ENCODE measurements around the gene GOLIM4.
A peak's percentile ranks its signal among the peaks of the same experiment; 100 is the strongest.
"Not testable (repeated sequence)": the region's sequence is repeated elsewhere in the genome, so short reads cannot be mapped to it uniquely, and the experiment has no call there.

The GOLIM4 gene, protein sequence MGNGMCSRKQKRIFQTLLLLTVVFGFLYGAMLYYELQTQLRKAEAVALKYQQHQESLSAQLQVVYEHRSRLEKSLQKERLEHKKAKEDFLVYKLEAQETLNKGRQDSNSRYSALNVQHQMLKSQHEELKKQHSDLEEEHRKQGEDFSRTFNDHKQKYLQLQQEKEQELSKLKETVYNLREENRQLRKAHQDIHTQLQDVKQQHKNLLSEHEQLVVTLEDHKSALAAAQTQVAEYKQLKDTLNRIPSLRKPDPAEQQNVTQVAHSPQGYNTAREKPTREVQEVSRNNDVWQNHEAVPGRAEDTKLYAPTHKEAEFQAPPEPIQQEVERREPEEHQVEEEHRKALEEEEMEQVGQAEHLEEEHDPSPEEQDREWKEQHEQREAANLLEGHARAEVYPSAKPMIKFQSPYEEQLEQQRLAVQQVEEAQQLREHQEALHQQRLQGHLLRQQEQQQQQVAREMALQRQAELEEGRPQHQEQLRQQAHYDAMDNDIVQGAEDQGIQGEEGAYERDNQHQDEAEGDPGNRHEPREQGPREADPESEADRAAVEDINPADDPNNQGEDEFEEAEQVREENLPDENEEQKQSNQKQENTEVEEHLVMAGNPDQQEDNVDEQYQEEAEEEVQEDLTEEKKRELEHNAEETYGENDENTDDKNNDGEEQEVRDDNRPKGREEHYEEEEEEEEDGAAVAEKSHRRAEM

DNA sequence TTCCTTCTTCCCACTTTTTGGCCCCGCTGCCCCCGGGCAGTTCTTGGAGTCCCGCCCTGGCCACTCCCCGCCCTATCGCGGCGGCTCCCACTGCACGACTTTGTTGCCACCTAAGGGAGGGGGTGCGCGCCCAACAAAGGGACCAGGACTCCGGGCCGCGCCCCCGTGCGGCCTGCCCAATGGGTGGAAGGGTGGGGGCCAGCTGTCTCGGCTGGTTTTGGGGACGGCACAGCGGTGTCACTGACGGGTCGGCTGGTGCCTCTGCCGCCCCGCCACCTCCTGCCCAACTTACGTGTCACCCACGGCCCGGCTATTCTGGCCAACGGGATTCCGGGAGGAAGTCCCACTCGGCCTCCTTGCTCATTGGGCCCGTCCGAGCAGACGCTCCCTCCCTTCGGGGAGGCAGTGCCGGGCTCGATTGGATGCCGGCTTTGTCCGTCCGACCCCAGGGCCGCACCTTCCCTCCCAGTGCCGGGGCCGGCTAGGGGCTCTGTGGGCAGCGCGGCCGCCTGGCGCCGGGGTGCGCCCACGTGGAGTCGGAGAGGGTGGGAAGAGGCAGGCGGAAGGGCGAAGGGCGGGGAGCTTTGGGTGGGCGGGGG lies at the start of gene GOLIM4:
Gene GOLIM4, minus strand, starts transcription at position 314 of the 599 bp plus-strand sequence. CDS start 639 bp downstream, outside the sequence.
- peak; percentile 24 for DNase-seq

DNA sequence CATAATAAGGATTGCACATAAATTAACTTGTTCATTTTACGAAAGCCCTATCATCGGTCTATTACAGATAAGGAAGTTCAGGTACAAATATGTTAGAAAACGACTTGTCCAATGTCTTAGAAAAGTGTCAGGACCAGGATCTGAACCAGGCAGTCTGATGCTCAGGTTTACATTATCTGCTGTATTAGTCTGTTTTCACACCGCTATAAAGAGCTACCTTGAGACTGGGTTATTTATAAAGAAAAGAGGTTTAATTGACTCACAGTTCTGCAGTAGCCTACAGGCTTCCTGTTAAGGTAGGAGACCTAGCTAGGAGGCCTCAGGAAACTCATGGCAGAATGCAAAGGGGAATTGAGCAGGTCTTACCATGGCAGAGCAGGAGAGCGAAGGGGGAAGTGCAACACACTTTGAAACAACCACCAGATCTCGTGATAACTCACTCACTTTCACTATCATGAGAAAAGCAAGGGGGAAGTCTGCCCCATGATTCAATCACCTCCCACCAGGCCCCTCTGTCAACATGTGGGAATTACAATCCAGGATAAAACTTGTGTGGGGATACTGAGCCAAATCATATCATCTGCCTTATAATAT lies 45.8 kb upstream of the GOLIM4 start:
- DNase-seq = no peak

DNA sequence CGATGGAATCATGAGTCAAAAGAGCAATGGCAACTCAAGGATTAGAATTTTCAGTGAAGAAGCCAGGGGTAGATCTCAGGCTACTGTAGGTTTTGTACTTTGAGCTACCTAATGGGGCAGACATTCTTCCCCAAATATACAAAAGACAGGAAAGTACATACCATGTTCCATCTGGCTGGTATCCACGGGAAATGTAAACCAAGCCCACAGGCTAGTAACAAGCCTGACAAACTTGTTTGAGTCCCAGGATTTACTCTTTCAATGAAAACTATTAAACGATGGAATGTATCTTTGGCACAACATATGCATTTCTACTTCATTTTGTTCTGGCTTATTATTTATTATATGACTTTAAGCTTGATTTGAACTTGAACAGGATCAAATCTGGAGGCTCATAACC lies 44.2 kb upstream of the GOLIM4 start:
- no peak for DNase-seq

DNA sequence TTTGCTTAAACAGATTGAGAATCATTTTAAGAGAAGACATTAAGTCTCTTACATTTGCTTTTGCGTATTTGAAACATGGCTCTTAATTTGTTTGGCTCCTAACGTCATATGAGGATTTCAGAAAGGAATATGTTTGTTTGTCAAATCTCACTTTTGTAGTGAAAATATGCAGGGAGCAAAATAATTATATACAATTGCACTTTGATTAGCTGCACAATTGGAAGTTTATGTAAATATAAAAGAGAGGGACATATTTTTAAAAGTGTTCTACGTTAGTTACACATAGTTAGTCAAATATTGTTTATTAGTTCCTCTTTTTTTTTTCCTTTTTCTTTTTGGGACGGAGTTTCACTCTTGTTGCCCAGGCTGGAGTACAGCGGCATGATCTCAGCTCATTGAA lies 42.7 kb upstream of the GOLIM4 start:
- DNase-seq = no peak

DNA sequence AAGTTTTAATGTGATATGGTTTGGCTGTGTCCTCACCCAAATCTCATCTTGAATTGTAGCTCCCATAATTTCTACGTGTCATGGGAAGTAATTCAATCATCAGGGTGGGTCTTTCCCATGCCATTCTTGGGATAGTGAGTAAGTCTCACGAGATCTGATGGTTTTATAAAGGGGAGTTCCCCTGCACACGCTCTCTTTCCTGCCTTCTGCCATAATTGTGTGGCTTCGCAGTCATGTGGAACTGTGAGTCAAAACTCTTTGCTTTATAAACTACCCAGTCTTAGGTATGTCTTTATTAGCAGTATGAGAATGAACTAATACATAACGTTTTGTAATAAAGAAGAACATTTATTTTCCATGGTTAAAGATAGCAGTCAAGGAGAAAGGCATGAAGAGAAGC lies 39.2 kb upstream of the GOLIM4 start:
- no peak for DNase-seq

DNA sequence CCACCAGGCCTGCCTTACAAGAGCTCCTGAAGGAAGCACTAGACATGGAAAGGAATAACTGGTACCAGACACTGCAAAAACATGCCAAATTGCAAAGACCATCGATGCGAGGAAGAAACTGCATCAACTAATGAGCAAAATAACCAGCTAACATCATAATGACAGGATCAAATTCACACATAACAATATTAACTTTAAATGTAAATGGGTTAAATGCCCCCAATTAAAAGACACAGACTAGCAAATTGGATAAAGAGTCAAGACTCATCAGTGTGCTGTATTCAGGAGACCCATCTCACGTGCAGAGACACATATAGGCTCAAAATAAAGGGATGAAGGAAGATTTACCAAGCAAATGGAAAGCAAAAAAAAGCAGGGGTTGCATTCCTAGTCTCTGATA lies 34.5 kb upstream of the GOLIM4 start:
- DNase-seq = not testable (repeated sequence)

DNA sequence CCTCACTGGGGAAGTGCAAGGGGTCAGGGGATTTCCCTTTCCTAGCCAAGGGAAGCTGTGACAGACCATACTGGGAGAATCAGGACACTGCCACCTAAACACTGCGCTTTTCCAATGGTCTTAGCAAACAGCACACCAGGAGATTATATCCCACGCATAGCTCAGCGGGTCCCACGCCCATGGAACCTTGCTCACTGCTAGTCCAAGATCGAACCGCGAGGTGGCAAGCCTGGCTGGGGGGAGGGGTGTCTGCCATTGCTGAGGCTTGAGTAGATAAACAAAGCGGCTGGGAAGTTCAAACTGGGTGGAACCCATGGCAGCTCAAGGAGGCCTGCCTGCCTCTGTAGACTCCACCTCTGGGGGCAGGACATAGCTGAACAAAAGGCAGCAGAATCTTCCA lies 32.7 kb upstream of the GOLIM4 start:
- DNase-seq = not testable (repeated sequence)

DNA sequence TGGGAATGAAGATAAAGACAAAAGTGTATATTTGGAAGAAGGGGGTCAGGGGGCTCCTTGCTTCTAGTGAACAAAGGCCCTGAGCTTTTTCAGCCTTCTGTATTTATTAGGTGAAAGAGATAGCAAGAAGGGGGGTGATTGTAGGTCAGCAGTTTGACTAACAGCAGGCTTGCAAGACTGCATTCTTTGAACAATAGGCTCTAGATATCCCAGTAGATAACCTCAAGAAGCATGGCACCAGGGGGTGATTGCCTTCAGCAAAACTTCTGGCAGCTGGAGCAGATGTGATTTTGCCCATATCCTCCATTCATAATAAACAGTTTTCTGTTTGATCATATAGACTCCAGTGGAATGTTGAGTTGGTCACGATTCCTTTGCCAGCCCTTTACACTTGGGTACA lies 31.7 kb upstream of the GOLIM4 start:
- DNase-seq = no peak

DNA sequence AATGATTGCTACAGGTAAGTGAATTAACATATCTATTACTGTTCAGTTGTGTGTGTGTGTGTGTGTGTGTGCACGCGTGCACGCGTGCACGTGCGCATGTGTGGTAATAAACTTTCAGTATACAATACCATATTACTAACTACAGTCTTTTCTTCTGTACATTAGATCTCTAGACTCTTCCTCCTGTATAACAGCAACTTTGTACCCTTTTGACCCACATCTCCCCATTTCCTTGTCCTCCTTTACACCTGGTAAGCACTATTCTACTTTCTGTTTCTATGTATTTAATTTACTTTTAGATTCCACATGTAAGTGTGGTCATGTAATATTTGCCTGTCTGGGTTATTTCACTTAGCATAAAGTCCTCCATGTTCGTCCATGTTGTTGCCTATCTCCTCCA lies 29.1 kb upstream of the GOLIM4 start:
- DNase-seq = no peak

DNA sequence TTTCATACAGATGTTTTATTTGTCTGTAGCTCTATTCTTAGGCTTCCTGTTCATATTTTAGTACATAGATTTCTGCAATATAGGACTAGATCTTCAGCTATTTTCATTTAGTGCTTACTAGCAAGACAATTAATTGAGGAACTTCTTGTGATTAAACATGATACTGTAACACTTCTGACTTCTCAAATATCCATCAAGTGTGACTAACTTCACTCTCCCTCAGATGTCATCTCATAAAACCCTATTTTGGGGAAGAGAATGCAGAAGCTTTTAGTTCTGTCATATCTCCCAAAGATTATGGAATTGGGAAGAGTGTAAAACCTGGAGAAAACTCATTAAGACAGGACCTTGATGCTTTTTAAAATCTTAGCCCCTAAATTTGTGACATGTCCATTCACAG lies 28.6 kb upstream of the GOLIM4 start:
- no peak for DNase-seq

DNA sequence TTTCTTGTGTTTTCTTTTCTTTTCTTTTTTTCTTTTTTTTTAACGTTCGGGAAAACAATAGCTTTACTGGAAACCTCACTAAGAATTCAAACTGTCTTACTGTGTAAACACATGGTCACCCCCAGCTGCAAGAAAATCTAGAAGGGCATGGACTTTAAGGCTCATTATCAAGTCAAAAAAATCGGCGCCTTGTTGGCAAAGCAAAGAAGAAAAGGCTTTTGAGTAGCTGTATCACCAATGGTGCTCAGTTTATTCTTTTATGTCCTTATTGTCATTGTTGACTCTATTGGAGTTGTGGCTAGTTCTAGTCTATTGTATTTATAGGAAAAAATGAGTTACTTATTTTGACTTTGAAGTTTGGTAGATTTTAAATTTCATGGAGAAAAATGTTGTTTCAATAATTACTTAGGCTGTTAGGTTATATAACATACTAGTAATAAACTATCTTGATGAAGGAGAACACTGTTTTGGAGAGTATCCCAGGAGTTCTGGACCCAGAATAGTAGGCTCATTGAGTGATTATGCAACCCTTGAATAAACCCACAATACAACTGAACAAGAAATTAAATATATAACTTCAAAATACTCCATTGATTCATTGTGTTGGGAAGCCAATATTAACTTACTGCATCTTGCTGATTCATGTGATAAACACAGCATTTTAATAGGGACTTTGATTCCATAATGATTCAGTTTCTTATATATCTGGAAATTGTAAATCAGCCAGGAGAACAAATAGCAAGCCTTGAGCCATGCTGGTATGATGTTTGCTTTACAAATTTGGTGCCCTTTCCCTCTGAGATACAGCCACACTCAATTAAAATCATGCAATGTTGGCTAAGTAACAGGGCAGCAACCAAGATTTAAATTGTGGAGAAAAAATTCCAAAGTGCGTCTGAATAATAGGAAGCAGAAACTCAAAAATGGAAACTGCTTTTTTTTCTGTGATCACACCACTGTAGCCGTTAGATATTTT lies 27.8 kb upstream of the GOLIM4 start:
- no peak for DNase-seq

DNA sequence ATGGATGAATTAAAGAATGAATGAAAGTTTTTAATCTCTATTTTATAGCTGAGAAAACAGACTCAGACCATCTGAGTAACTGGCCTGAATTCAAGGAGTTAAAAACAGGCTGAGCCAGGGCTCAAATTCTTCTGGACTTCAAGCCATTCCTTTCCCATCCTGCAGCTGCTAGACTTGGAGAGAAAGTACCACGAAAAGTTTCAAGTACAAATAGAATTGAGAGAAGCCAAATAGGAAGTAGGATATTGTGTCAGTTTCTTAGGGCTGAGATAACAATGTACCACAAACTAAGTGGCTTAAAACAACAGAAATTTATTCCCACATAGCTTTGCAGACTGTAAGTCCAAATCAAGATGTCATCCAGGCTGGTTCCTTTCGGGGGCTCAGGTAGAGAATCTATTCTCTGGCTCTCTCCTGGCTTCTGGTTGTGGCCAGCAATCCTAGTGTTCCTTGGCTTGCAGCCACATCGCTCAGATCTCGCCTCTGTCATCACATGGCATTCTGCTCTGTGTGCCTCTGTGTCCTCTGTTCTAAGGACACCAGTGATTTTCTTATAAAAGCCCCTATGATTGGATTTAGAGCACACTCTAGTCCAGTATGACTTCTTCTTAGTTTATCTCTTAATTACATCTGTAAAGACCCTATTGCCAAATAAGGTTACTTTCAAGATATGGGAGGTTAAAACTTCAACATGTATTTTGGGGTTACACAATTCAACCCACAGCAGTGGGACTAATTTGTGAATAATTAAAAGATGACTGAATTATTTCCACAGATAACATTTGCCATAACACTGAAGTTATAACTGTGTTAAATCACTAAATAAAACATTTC lies 25.7 kb upstream of the GOLIM4 start:
- DNase-seq = no peak

DNA sequence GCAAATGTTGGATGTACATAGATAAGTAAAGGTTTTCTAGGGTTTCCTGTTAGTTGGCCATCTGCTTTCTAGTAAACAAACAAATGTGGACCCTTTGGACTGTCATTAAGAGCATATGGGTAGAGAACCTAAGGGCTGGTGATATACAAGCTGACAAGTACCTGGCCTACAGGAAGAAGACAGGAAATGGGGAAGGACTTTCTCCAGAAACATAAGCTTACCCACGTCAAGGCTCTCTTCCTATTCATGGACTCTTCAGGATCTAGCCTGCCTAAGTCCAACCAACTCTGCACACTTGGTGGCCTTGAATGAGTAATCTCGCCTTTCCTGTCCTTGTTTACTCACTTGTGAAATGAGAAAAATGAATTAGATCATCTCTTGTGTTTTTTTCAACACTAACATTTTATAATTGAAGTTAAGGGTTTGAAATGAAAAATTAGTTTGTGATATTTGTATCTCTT lies 22.2 kb upstream of the GOLIM4 start:
- no peak for DNase-seq

DNA sequence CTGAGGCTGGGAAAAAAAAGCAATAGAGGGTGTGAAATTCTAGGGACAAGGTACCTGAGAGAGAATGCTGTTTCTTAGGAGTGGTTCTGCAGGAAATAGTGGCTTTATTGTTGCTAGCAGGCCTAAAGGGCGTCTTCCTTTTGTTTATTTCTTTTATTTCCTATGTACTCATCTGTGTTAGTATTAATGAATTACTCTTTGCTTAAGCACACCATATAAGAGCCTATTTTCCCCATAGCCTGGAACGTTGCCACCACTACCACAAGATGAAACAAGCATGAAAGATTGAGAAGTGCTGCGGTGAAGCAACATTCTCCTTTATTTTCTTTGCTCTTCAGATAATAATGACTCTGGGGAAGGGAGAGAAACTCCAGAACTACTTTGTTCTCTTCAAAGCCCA lies 21.3 kb upstream of the GOLIM4 start:
- no peak for DNase-seq

DNA sequence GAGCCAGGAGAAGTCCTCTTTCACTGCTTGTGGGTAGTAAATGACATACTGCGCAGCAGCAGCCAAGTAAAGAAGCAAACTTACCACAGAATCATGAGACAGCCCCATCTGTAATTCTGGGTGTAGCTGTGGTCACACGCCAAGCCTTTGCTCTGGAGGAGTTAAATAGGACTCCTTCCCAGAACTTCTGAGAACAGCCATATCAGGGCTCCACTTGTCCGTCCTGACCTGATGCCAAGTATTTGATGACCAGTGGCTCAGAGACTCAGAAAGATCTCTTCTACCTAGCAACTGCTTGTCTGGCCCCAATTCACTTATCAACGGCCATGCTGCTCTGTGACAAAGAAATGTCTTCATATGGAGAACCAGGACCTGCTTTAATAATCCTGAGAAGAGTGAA lies 20.6 kb upstream of the GOLIM4 start:
- DNase-seq = no peak

DNA sequence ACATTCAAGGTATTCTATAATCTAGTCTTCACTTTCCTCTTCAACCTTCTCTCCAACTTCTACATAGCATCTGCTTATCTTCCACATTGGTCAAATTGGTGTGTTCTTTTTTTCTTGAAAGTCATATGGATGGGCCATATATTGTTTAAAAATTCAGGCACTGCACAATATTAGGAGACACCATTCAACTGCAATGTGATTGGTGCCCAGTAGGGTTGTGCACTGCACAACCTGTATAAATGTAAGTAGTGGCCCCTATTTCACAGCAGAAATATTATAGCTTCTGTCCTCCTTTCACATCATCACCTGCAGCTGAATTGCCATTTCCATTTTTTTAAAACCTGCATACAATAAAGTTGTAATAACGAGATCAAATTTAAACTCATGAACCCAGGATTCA lies 18.1 kb upstream of the GOLIM4 start:
- no peak for DNase-seq

DNA sequence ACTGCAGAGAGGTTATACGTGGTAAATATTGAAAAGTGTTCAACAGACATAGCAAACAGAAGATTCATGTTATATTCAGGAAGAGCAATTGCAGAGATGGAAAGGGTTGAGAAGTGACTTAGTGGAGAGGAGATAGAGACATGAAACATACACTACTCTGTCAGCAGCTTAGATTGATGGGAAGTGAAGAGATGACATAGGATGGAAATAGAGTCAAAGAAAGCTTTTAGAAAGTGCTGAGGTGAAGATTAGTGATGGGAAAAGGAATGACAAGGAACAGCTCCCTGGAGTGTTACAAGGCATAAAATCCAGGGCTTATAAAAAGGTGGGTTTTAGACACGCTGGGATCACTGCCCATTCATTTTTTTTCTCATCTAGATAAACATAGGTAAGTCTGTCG lies 17.2 kb upstream of the GOLIM4 start:
- DNase-seq = no peak

DNA sequence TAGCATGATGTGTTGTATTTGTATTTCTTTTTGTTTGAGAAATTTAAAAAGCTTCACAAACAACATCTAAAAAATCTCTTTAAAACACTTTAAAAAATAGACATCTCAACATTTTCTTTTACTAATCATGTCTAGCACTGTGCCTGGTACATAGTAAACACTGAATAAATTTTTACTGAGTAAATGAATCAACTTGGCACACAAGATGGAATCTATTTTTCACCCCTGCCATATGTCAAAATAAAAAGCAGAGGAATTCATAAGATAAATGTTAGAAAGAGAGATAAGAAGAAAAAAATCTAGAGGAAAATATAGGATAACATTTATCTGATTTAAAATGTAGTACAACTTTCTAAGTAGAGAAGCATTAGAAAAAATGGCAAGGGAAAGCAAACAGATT lies 8.6 kb upstream of the GOLIM4 start:
- DNase-seq = no peak

DNA sequence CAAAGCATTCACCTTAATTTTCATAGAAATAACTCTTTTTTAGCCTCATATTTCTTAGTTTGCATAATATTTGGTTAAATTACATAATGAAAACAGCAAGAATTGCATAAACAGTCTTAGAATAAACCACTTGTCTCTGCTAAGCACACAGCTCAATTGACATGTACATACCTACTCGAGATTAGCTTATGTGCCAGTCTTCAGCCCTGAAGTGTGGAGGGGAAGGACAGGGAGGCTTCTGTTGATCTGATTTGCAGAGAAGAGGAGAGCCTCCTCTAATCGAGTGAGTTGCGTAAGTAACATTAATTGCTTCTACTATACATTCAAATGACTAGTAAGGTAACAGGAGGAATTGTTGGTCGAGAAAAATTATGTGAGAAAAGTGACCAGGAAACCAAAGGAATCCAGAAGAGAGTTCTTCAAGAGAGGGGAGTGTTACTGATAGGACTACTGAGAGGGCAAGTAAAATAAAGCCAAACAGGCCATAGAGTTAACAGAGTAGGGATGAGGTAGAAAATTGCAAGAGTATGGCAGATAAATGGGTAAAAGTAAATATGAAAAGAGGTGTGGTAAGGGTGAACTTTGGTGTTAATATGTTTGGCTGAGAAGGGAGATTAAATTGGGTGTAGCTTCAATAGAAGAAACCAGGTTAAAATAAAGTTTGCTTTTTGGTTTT lies 7.1 kb upstream of the GOLIM4 start:
- DNase-seq = no peak

DNA sequence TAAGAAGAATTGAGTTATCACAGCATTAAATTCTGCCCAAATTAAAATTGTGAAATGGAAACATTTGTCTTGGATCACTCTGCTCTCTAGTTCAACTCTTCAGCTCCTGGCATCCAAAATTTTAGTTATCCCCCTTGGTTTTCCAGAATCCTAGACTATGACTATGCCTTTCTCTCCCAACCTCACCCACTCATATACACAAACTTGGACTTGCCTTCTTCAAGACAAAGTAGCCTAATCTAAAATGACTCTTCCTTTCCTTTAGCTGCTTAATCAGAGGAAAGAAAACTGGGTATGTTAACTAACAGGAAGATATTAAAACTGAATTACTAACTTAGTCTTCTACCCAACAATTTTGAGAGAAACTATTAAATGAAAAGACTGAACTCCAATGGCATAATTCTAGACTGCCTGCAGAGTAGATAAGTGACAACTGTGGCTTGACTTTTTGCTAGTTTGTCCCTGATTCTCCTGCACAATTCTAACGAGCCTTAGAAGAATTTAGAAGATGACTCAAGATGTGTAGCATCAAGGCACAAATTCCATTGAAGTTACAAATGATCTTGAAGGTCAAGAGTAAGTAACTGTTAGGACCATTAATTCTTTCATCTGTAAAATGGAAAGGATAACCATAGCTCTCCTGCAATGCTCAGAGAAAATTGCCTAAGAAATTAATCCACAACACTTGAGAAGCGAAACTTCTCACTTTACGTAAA lies 5.2 kb upstream of the GOLIM4 start:
- DNase-seq = no peak

All from NCI-H748 treated with DMSO at 0.1 percent for 48 hours (cell line).